ENCODE data around the gene FIGN. TPM values are rescaled to one million over a fixed set of nuclear protein-coding genes. Genes with fewer than 3 reads are reported as not detected.

FIGN gene
- total and polyA plus RNA-seq, 10 of the 15 experiments (the other 5 are each of a cell fraction or from before 2014, with no cell fraction given), result under 0.01 to 0.01 TPM; not detected in 8

GRCh38 chr2:163580757-163581156 lies 155.1 kb downstream of the FIGN start:
- RAD21 ChIA-PET (ENCODE audit: unreplicated experiment), result no interaction called here
- H3K4me2 ChIP-seq (ENCODE audit: control insufficient read depth, insufficient read depth), result no peak overlapping the region
- H3K4me1 ChIP-seq (ENCODE audit: control insufficient read depth, insufficient read depth, low read length), result no peaks in the 10 kb centered on the region
- ATAC-seq (no peak), FAIRE-seq (no peak), DNase-seq (ENCODE audit: low read depth, low spot score) (no peak)
- intact Hi-C loops (cut with micrococcal nuclease; ENCODE audit: unreplicated experiment), result loop anchor here (10.0 kb wide), 1 partner anchor 396 kb away; no protein-coding TSS in a partner anchor
- no peak overlapping the region for H3K27ac ChIP-seq (ENCODE audit: control insufficient read depth, insufficient read depth)
- CTCF ChIA-PET, result no interaction called here
- WGBS (ENCODE audit: insufficient coverage, insufficient replicate concordance, low lambda C conversion rate, missing lambda C conversion rate), result 0% methylated on average over 1 of the region's 1 CpG
- no peaks in the 10 kb centered on the region for H3K9me3 ChIP-seq (replicated peaks; ENCODE audit: control insufficient read depth, insufficient read depth, low read length)
- H3K36me3 ChIP-seq (ENCODE audit: control insufficient read depth in 2 of 2, insufficient read depth in 2 of 2, low read length in 1 of 2), result no peaks in the 10 kb centered on the region
- BruUV-seq (replicated peaks), result no TSS peak
- no peaks in the 10 kb centered on the region for H3K27me3 ChIP-seq (replicated peaks in 1 of 2; ENCODE audit: control insufficient read depth in 2 of 2, insufficient read depth in 2 of 2, low read length in 1 of 2)
- SMC1A ChIA-PET (ENCODE audit: uncharacterized antibody, unreplicated experiment), result no interaction called here
- no peak for TF ChIP-seq CHD4 (IDR thresholded peaks at IDR 0.05)
- no peak for TF ChIP-seq EP300 (IDR thresholded peaks at IDR 0.05; ENCODE audit: borderline replicate concordance in 1 of 2, control insufficient read depth in 1 of 2, low read depth in 2 of 2, low read length in 2 of 2)
- TF ChIP-seq NRF1 (conservative IDR thresholded peaks at IDR 0.05; ENCODE audit: low read depth, low read length), result no peak
- no peak for TF ChIP-seq IRF4 (IDR thresholded peaks at IDR 0.05; ENCODE audit: low read depth, low read length)
- no peak for TF ChIP-seq HDGF (IDR thresholded peaks at IDR 0.05)
- TF ChIP-seq REST (IDR thresholded peaks at IDR 0.05; ENCODE audit: low read depth, low read length), result no peak
- TF ChIP-seq SUPT20H (IDR thresholded peaks at IDR 0.05; ENCODE audit: borderline replicate concordance, control insufficient read depth, low read depth, low read length), result no peak
- TF ChIP-seq FOXK2 (IDR thresholded peaks at IDR 0.05), result no peak
- no peak for TF ChIP-seq ATF7 (IDR thresholded peaks at IDR 0.05; ENCODE audit: low read depth)
- TF ChIP-seq ZBED1 (IDR thresholded peaks at IDR 0.05; ENCODE audit: borderline replicate concordance), result no peak
- TF ChIP-seq YY1 (IDR thresholded peaks at IDR 0.05; ENCODE audit: low read depth, low read length), result no peak
- no peak for TF ChIP-seq RAD51 (IDR thresholded peaks at IDR 0.05)
- TF ChIP-seq CBX3 (IDR thresholded peaks at IDR 0.05; ENCODE audit: borderline replicate concordance, low read depth), result no peak
- TF ChIP-seq ZNF622 (IDR thresholded peaks at IDR 0.05), result no peak
- no peak for TF ChIP-seq TCF3 (IDR thresholded peaks at IDR 0.05; ENCODE audit: borderline replicate concordance, insufficient read depth, low read depth, low read length)
- TF ChIP-seq GABPA (IDR thresholded peaks at IDR 0.05; ENCODE audit: low read depth), result no peak
- H3K9ac ChIP-seq (ENCODE audit: control insufficient read depth, insufficient read depth, low read length), result no peak overlapping the region
- in situ Hi-C loops (cut with MboI), result no loop called here
- POLR2A ChIA-PET, result no interaction called here
- no peak overlapping the region for H2AFZ ChIP-seq (ENCODE audit: control insufficient read depth, low read depth, low read length)
- no peaks in the 10 kb centered on the region for H4K20me1 ChIP-seq (ENCODE audit: control insufficient read depth, insufficient read depth)
- H3K79me2 ChIP-seq (ENCODE audit: control insufficient read depth, insufficient read depth, low read length), result no peaks in the 10 kb centered on the region
- H3K4me3 ChIP-seq, result no peak overlapping the region
